PC-9 (cell line): Measurements from ENCODE around the gene GALNT10. TPM values are rescaled to one million over a fixed set of nuclear protein-coding genes. Genes with fewer than 3 reads are reported as not detected.

ENCODE experiments used
- BruUV-seq: library from RNA; stranded (reverse); fragments of 400-500 nt; replicated peaks from 2 replicates; lab custom pipeline; 2021; lab: Mats Ljungman, UMichigan
- CTCF ChIA-PET: fragments of 300-600 bp; sonication (Branson Sonifier 250); formaldehyde crosslinking; loops from one replicate; lab custom pipeline; 2022; ENCODE audit warnings: antibody characterized with exemption; lab: Charles Lee
- POLR2A ChIA-PET: fragments of 300-600 bp; sonication (Branson Sonifier 250); formaldehyde crosslinking; loops from one replicate; lab custom pipeline; 2022; ENCODE audit warnings: antibody characterized with exemption; ENCODE audit not compliant: unreplicated experiment; lab: Charles Lee
- DNase-seq, 2 experiments: peaks; one replicate each; pipeline versions ENCODE4 v3.0.0 to v3.0.0-alpha.2; 2015 to 2022; ENCODE audit warnings: mixed read lengths in 1 of 2
- H2AFZ ChIP-seq: fragments of 200-600 bp; sonication (generic); 2 replicates; pipeline ENCODE4 v1.8.1; 2017; ENCODE audit warnings: antibody characterized with exemption
- H3F3A ChIP-seq: fragments of 200-600 bp; sonication (generic); 2 replicates; pipeline ENCODE4 v1.8.1; 2017; ENCODE audit warnings: antibody characterized with exemption, mild to moderate bottlenecking, low read depth; ENCODE audit not compliant: insufficient read depth
- H3K27ac ChIP-seq: fragments of 200-600 bp; sonication (generic); 2 replicates; pipeline ENCODE4 v1.6.1; 2016; ENCODE audit warnings: mixed run types
- H3K27me3 ChIP-seq: fragments of 200-600 bp; sonication (generic); 2 replicates; pipeline ENCODE4 v1.6.1; 2016; ENCODE audit warnings: low read depth, mixed run types; ENCODE audit not compliant: insufficient read depth
- H3K36me3 ChIP-seq: fragments of 200-600 bp; sonication (generic); 2 replicates; pipeline ENCODE4 v1.6.1; 2016; ENCODE audit warnings: low read depth, mixed run types
- H3K4me1 ChIP-seq: fragments of 200-600 bp; sonication (generic); replicated peaks from 2 replicates; pipeline ENCODE4 v1.6.1; 2016; ENCODE audit warnings: mixed run types; ENCODE audit not compliant: insufficient read depth
- H3K4me2 ChIP-seq: fragments of 200-600 bp; sonication (generic); 2 replicates; pipeline ENCODE4 v1.6.1; 2017; ENCODE audit warnings: mixed run types
- H3K4me3 ChIP-seq: fragments of 200-600 bp; sonication (generic); 2 replicates; pipeline ENCODE4 v1.6.1; 2016; ENCODE audit warnings: mixed run types
- H3K79me2 ChIP-seq: fragments of 200-600 bp; sonication (generic); 2 replicates; pipeline ENCODE4 v1.6.1; 2017; ENCODE audit warnings: low read depth, mixed run types
- H3K9me2 ChIP-seq: fragments of 200-600 bp; sonication (generic); 2 replicates; pipeline ENCODE4 v1.8.1; 2017; ENCODE audit warnings: mild to moderate bottlenecking; ENCODE audit not compliant: insufficient read depth
- H3K9me3 ChIP-seq: fragments of 200-600 bp; sonication (generic); 2 replicates; pipeline ENCODE4 v1.8.1; 2016; ENCODE audit warnings: low read depth; ENCODE audit not compliant: insufficient read depth
- H4K20me1 ChIP-seq: fragments of 200-600 bp; sonication (generic); 2 replicates; pipeline ENCODE4 v1.8.1; 2017; ENCODE audit not compliant: insufficient read depth
- CTCF ChIP-seq: fragments of 200-600 bp; sonication (generic); conservative IDR thresholded peaks from 2 replicates; pipeline ENCODE4 v1.6.1; 2017; ENCODE audit warnings: mixed run types, antibody characterized with exemption, mild to moderate bottlenecking, moderate library complexity
- EZH2 ChIP-seq: fragments of 200-600 bp; sonication (generic); IDR thresholded peaks from 2 replicates; pipeline ENCODE4 v1.8.0; 2017; ENCODE audit warnings: antibody characterized with exemption, low read depth
- intact Hi-C: fragments of 100-400 bp; cut with micrococcal nuclease; formaldehyde crosslinking; loops from one replicate; pipeline ENCODE4 v1.10.0; 2022; ENCODE audit not compliant: unreplicated experiment
- total RNA-seq: library from RNA; stranded (reverse); gene quantifications from 2 replicates; pipeline ENCODE4 v1.2.3, GENCODE V29; 2021

GALNT10 gene
- total RNA-seq, 1 experiment from 2014 or later = 101 TPM

- BruUV-seq = no TSS peak
- POLR2A ChIA-PET = no interaction called here
These were observed 129.2 kb downstream of the GALNT10 start for GRCh38 chr5:154319736-154320135.

GRCh38 chr5:154320224-154321089 is 129.9 kb downstream of the GALNT10 start:
- no peak for TF ChIP-seq EZH2
- TF ChIP-seq CTCF = no peak
- no peak for DNase-seq
- Histone ChIP-seq H3K36me3 (0 out of 2 replicates have a peak, but pooled peaks cover 10% of the 10 kb centered on the region), H3K27me3 (no peaks in the 10 kb centered on the region), H3K4me2 (no peak overlapping the region), H3K9me3 (no peaks in the 10 kb centered on the region), H3K4me1 (no peaks in the 10 kb centered on the region), H3K79me2 (peaks cover 9% of the 10 kb centered on the region; the same call in 1 of the 2 replicates), H3K9me2 (no peaks in the 10 kb centered on the region), H2AFZ (no peak overlapping the region), H3K27ac (no peak overlapping the region), H3F3A (no peaks in the 10 kb centered on the region), H4K20me1 (no peaks in the 10 kb centered on the region), H3K4me3 (no peak overlapping the region)
- intact Hi-C loops = no loop called here
- ChIA-PET POLR2A (interaction anchor here (0.6 kb wide), 1 partner anchor 44 kb away, joined by 7 read pairs; no protein-coding TSS in a partner anchor), CTCF (no interaction called here)
- no TSS peak for BruUV-seq

More at GRCh38 chr5:154319736-154320135, 129.2 kb downstream of the GALNT10 start:
- H3K4me3 ChIP-seq = no peak overlapping the region
- H4K20me1 ChIP-seq = no peaks in the 10 kb centered on the region
- H3K4me1 ChIP-seq = no peaks in the 10 kb centered on the region
- H3K9me2 ChIP-seq = no peaks in the 10 kb centered on the region
- intact Hi-C loops = no loop called here
- no peaks in the 10 kb centered on the region for H3F3A ChIP-seq
- 0 out of 2 replicates have a peak, but pooled peaks cover 14% of the 10 kb centered on the region for H3K36me3 ChIP-seq
- CTCF ChIA-PET = no interaction called here
- H3K4me2 ChIP-seq = no peak overlapping the region
- no peaks in the 10 kb centered on the region for H3K9me3 ChIP-seq
- H3K79me2 ChIP-seq = peaks cover 16% of the 10 kb centered on the region; the same call in 1 of the 2 replicates
- no peaks in the 10 kb centered on the region for H3K27me3 ChIP-seq
- no peak for DNase-seq
- no peak overlapping the region for H3K27ac ChIP-seq
- TF ChIP-seq CTCF (no peak), EZH2 (no peak)
- H2AFZ ChIP-seq = no peak overlapping the region

GRCh38 chr5:154321546-154321945 is 131.0 kb downstream of the GALNT10 start:
- ChIA-PET CTCF (no interaction called here), POLR2A (no interaction called here)
- Histone ChIP-seq H3K4me1 (no peaks in the 10 kb centered on the region), H2AFZ (no peak overlapping the region), H3K4me2 (no peak overlapping the region), H3K9me2 (no peaks in the 10 kb centered on the region), H4K20me1 (no peaks in the 10 kb centered on the region), H3K9me3 (no peaks in the 10 kb centered on the region), H3K27ac (no peak overlapping the region), H3K4me3 (no peak overlapping the region), H3F3A (no peaks in the 10 kb centered on the region), H3K27me3 (no peaks in the 10 kb centered on the region), H3K36me3 (0 out of 2 replicates have a peak, but pooled peaks cover 6% of the 10 kb centered on the region), H3K79me2 (peaks cover 8% of the 10 kb centered on the region; the same call in 1 of the 2 replicates)
- DNase-seq = no peak
- TF ChIP-seq EZH2 (no peak), CTCF (no peak)
- intact Hi-C loops = no loop called here
- BruUV-seq = no TSS peak
